GM06990 (cell line): ENCODE measurements around the gene MED27.

ENCODE experiments used
- DNase-seq: peaks from one replicate; pipeline ENCODE4 v3.0.0-alpha.2; 2011; ENCODE audit not compliant: insufficient read length; ENCODE audit errors: extremely low read depth
- H3K27me3 ChIP-seq: replicated peaks from 2 replicates; pipeline ENCODE4 v1.6.0; 2011; ENCODE audit warnings: low read length; ENCODE audit not compliant: control insufficient read depth, insufficient read depth
- H3K36me3 ChIP-seq: 2 replicates; pipeline ENCODE4 v1.5.1; 2011; ENCODE audit warnings: low read length; ENCODE audit not compliant: control insufficient read depth, insufficient read depth
- H3K4me3 ChIP-seq: replicated peaks from 2 replicates; pipeline ENCODE4 v1.5.1; 2011; ENCODE audit warnings: low read depth, mild to moderate bottlenecking, control low read depth, low read length
- CTCF ChIP-seq: IDR thresholded peaks from 2 replicates; pipeline ENCODE4 v1.5.1; 2011; ENCODE audit warnings: low read length, control low read depth, mild to moderate bottlenecking, inconsistent platforms; ENCODE audit not compliant: insufficient read depth, poor library complexity, severe bottlenecking

Gene MED27

DNA sequence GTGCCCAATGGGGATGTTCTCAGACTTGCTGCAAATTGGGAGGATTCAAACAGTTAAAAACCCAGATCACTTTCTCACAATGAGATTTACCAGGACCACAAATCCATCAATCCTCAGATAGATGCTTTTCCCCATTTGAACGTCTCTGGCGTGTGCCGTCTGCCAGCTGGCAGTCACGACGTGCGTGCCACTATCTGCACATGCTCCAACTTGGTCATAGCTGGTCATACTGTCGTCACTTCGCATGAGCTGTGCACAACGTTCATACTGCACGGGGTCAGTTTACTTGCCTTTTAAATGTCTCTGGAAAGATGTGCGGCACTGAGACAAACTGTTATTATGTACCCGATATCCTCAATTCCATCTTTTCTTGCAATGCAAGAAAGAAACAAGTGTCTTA is 221.5 kb downstream of the MED27 start:
- TF ChIP-seq CTCF, result no peak
- Histone ChIP-seq H3K27me3 (no peaks in the 10 kb centered on the region), H3K4me3 (no peak overlapping the region), H3K36me3 (peaks cover 3% of the 10 kb centered on the region; the same call in 1 of the 2 replicates)
- DNase-seq, result no peak

GRCh38 chr9:131856105-131856504 is 223.6 kb downstream of the MED27 start:
- Histone ChIP-seq H3K4me3 (no peak overlapping the region), H3K36me3 (no peaks in the 10 kb centered on the region; the same call in 1 of the 2 replicates), H3K27me3 (no peaks in the 10 kb centered on the region; the same call in 1 of the 2 replicates)
- no peak for TF ChIP-seq CTCF
- DNase-seq, result no peak

GRCh38 chr9:131854896-131855613 is 224.6 kb downstream of the MED27 start:
- Histone ChIP-seq H3K36me3 (no peaks in the 10 kb centered on the region; the same call in 1 of the 2 replicates), H3K4me3 (no peak overlapping the region), H3K27me3 (no peaks in the 10 kb centered on the region; the same call in 1 of the 2 replicates)
- no peak for DNase-seq
- no peak for TF ChIP-seq CTCF

GRCh38 chr9:131854334-131854733 is 225.3 kb downstream of the MED27 start:
- no peak for TF ChIP-seq CTCF
- H3K27me3 ChIP-seq, result no peaks in the 10 kb centered on the region; the same call in 1 of the 2 replicates
- DNase-seq, result no peak

GRCh38 chr9:131853434-131853833 is 226.2 kb downstream of the MED27 start:
- Histone ChIP-seq H3K36me3 (no peaks in the 10 kb centered on the region), H3K27me3 (no peaks in the 10 kb centered on the region; the same call in 1 of the 2 replicates), H3K4me3 (no peak overlapping the region)
- no peak for DNase-seq
- no peak for TF ChIP-seq CTCF

More at GRCh38 chr9:131854334-131854733, 225.3 kb downstream of the MED27 start:
- Histone ChIP-seq H3K36me3 (no peaks in the 10 kb centered on the region), H3K4me3 (no peak overlapping the region)
